ENCODE measurements around the gene AKAP3.

DNA sequence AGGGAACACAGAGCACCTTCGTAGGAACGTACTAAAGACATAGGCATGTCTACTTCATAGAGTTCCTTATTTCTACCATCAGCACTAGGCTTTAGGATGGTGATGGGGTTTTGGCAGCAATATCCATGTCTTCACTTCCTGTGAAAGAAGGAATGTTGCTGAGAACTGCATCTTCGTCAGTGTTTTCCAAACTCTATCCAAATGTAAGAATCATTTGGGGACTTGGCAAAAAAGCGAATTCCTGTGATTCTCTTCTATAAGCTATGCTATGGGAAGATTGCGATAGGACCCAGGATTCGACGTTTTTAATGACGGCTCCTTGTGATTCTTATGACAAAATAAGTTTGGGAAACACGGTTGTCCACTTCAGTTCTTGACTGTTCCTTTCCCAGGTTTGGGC is 39.8 kb downstream of the AKAP3 start:
- no peak for TF ChIP-seq ZNF274 (IDR thresholded peaks at IDR 0.05; ENCODE audit: low read length)
- TF ChIP-seq ZNF274 (tag by site-specific recombination; IDR thresholded peaks at IDR 0.05; ENCODE audit: borderline replicate concordance), result no peak
- TF ChIP-seq, protein P1, sequence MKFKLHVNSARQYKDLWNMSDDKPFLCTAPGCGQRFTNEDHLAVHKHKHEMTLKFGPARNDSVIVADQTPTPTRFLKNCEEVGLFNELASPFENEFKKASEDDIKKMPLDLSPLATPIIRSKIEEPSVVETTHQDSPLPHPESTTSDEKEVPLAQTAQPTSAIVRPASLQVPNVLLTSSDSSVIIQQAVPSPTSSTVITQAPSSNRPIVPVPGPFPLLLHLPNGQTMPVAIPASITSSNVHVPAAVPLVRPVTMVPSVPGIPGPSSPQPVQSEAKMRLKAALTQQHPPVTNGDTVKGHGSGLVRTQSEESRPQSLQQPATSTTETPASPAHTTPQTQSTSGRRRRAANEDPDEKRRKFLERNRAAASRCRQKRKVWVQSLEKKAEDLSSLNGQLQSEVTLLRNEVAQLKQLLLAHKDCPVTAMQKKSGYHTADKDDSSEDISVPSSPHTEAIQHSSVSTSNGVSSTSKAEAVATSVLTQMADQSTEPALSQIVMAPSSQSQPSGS (tag by site-specific recombination; IDR thresholded peaks at IDR 0.05; ENCODE audit: low read depth), result no peak
- TF ChIP-seq ZNF561 (tag by site-specific recombination; IDR thresholded peaks at IDR 0.05; ENCODE audit: borderline replicate concordance), result no peak
- no peak for TF ChIP-seq ZNF112 (tag by site-specific recombination; IDR thresholded peaks at IDR 0.05)
- TF ChIP-seq, protein P2, sequence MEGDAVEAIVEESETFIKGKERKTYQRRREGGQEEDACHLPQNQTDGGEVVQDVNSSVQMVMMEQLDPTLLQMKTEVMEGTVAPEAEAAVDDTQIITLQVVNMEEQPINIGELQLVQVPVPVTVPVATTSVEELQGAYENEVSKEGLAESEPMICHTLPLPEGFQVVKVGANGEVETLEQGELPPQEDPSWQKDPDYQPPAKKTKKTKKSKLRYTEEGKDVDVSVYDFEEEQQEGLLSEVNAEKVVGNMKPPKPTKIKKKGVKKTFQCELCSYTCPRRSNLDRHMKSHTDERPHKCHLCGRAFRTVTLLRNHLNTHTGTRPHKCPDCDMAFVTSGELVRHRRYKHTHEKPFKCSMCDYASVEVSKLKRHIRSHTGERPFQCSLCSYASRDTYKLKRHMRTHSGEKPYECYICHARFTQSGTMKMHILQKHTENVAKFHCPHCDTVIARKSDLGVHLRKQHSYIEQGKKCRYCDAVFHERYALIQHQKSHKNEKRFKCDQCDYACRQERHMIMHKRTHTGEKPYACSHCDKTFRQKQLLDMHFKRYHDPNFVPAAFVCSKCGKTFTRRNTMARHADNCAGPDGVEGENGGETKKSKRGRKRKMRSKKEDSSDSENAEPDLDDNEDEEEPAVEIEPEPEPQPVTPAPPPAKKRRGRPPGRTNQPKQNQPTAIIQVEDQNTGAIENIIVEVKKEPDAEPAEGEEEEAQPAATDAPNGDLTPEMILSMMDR (tag by site-specific recombination; IDR thresholded peaks at IDR 0.05), result no peak
- no peak for TF ChIP-seq RBAK (tag by site-specific recombination; IDR thresholded peaks at IDR 0.05)
- TF ChIP-seq ZNF48 (tag by site-specific recombination; IDR thresholded peaks at IDR 0.05), result no peak
- TF ChIP-seq, protein P3, sequence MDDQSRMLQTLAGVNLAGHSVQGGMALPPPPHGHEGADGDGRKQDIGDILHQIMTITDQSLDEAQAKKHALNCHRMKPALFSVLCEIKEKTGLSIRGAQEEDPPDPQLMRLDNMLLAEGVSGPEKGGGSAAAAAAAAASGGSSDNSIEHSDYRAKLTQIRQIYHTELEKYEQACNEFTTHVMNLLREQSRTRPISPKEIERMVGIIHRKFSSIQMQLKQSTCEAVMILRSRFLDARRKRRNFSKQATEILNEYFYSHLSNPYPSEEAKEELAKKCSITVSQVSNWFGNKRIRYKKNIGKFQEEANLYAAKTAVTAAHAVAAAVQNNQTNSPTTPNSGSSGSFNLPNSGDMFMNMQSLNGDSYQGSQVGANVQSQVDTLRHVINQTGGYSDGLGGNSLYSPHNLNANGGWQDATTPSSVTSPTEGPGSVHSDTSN (CRISPR knock-in tag; IDR thresholded peaks at IDR 0.05), result no peak
- TF ChIP-seq ZNF341 (tag by site-specific recombination; IDR thresholded peaks at IDR 0.05; ENCODE audit: low read depth), result no peak
- TF ChIP-seq ZNF169 (tag by site-specific recombination; IDR thresholded peaks at IDR 0.05), result no peak
- TF ChIP-seq ZNF776 (tag by site-specific recombination; IDR thresholded peaks at IDR 0.05; ENCODE audit: borderline replicate concordance), result no peak
